Fibroblast of pulmonary artery (primary cell): ENCODE data around the gene GDPD3.
A peak's percentile ranks its signal among the peaks of the same experiment; 100 is the strongest.
"Not testable (repeated sequence)": the region's sequence is repeated elsewhere in the genome, so short reads cannot be mapped to it uniquely, and the experiment has no call there.

ENCODE experiments used
- DNase-seq: peaks from one replicate; pipeline ENCODE4 v3.0.0-alpha.2; 2010; ENCODE audit warnings: low read depth
- H3K4me3 ChIP-seq: replicated peaks from 2 replicates; pipeline ENCODE4 v1.5.1; 2011; ENCODE audit warnings: low read depth, mild to moderate bottlenecking, control low read depth, low read length, moderate library complexity
- CTCF ChIP-seq: IDR thresholded peaks from 2 replicates; pipeline ENCODE4 v1.5.1; 2011; ENCODE audit warnings: mild to moderate bottlenecking, control low read depth, low read length, inconsistent platforms; ENCODE audit errors: missing control alignments

The GDPD3 gene

GRCh38 chr16:30116291-30117207, 3.2 kb upstream of the GDPD3 start:
- TF ChIP-seq CTCF: no peak
- H3K4me3 ChIP-seq: no peak overlapping the region
- DNase-seq: no peak

GRCh38 chr16:30115238-30115637, 1.9 kb upstream of the GDPD3 start:
- no peak for DNase-seq
- TF ChIP-seq CTCF: no peak
- H3K4me3 ChIP-seq: no peak overlapping the region

GRCh38 chr16:30114833-30115232, 1.5 kb upstream of the GDPD3 start:
- DNase-seq, H3K4me3 ChIP-seq: not testable (repeated sequence)

- H3K4me3 ChIP-seq: no peak overlapping the region
- TF ChIP-seq CTCF: no peak
- no peak for DNase-seq
These were observed 1.1 kb upstream of the GDPD3 start for GRCh38 chr16:30114411-30114810.

GRCh38 chr16:30113711-30114333, 485 bp upstream of the GDPD3 start:
- no peak overlapping the region for H3K4me3 ChIP-seq
- TF ChIP-seq CTCF: no peak
- DNase-seq: no peak

GRCh38 chr16:30112197-30113030, 923 bp downstream of the GDPD3 start:
- DNase-seq: peak; percentile 68
- peak; percentile 60 for TF ChIP-seq CTCF
- H3K4me3 ChIP-seq: no peak overlapping the region

GRCh38 chr16:30110661-30111060, 2.7 kb downstream of the GDPD3 start:
- TF ChIP-seq CTCF: no peak
- H3K4me3 ChIP-seq: no peak overlapping the region
- DNase-seq: no peak
